NCI-H146 (cell line): ENCODE results near the gene BARHL1.
A peak's percentile ranks its signal among the peaks of the same experiment; 100 is the strongest.

ENCODE experiments used
- DNase-seq: peaks from one replicate; lab custom pipeline; 2025; lab: John Stamatoyannopoulos, UW

The BARHL1 gene

GRCh38 chr9:132582276-132582785, at the start of gene BARHL1:
Gene BARHL1 (plus strand): TSS chr9:132582606. CDS start chr9:132582798, 192 bp downstream.
- DNase-seq: no peak

- DNase-seq: no peak
Measured at GRCh38 chr9:132534832-132535231, 47.6 kb upstream of the BARHL1 start.

- no peak for DNase-seq
Measured at GRCh38 chr9:132536124-132536523, 46.3 kb upstream of the BARHL1 start.

GRCh38 chr9:132537352-132537751, 45.1 kb upstream of the BARHL1 start:
- DNase-seq: no peak

GRCh38 chr9:132538071-132538470, 44.3 kb upstream of the BARHL1 start:
- DNase-seq: no peak

- no peak for DNase-seq
Measured at GRCh38 chr9:132539096-132539495, 43.3 kb upstream of the BARHL1 start.

- DNase-seq: no peak
Measured at GRCh38 chr9:132541051-132541450, 41.4 kb upstream of the BARHL1 start.

- DNase-seq: no peak
Measured at GRCh38 chr9:132541870-132542830, 40.3 kb upstream of the BARHL1 start.

GRCh38 chr9:132543251-132543650, 39.2 kb upstream of the BARHL1 start:
- DNase-seq: no peak

- DNase-seq: no peak
Measured at GRCh38 chr9:132543960-132544359, 38.4 kb upstream of the BARHL1 start.

- DNase-seq: no peak
Measured at GRCh38 chr9:132545578-132545977, 36.8 kb upstream of the BARHL1 start.

GRCh38 chr9:132546148-132547051, 36.0 kb upstream of the BARHL1 start:
- DNase-seq: peak; percentile 27

GRCh38 chr9:132547052-132547431, 35.4 kb upstream of the BARHL1 start:
- no peak for DNase-seq

- no peak for DNase-seq
Measured at GRCh38 chr9:132547436-132547835, 35.0 kb upstream of the BARHL1 start.

GRCh38 chr9:132547976-132548730, 34.3 kb upstream of the BARHL1 start:
- no peak for DNase-seq

- DNase-seq: no peak
Measured at GRCh38 chr9:132548751-132549640, 33.4 kb upstream of the BARHL1 start.

- no peak for DNase-seq
Measured at GRCh38 chr9:132551556-132551955, 30.9 kb upstream of the BARHL1 start.

GRCh38 chr9:132552041-132552440, 30.4 kb upstream of the BARHL1 start:
- DNase-seq: no peak

GRCh38 chr9:132554755-132555154, 27.7 kb upstream of the BARHL1 start:
- DNase-seq: no peak

GRCh38 chr9:132555528-132555927, 26.9 kb upstream of the BARHL1 start:
- DNase-seq: no peak

GRCh38 chr9:132556235-132556634, 26.2 kb upstream of the BARHL1 start:
- DNase-seq: no peak
